ENCODE measurements around the gene IRAG1.

The IRAG1 gene, protein sequence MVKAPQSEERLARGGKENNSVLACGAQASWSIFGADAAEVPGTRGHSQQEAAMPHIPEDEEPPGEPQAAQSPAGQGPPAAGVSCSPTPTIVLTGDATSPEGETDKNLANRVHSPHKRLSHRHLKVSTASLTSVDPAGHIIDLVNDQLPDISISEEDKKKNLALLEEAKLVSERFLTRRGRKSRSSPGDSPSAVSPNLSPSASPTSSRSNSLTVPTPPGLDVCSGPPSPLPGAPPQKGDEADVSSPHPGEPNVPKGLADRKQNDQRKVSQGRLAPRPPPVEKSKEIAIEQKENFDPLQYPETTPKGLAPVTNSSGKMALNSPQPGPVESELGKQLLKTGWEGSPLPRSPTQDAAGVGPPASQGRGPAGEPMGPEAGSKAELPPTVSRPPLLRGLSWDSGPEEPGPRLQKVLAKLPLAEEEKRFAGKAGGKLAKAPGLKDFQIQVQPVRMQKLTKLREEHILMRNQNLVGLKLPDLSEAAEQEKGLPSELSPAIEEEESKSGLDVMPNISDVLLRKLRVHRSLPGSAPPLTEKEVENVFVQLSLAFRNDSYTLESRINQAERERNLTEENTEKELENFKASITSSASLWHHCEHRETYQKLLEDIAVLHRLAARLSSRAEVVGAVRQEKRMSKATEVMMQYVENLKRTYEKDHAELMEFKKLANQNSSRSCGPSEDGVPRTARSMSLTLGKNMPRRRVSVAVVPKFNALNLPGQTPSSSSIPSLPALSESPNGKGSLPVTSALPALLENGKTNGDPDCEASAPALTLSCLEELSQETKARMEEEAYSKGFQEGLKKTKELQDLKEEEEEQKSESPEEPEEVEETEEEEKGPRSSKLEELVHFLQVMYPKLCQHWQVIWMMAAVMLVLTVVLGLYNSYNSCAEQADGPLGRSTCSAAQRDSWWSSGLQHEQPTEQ

DNA sequence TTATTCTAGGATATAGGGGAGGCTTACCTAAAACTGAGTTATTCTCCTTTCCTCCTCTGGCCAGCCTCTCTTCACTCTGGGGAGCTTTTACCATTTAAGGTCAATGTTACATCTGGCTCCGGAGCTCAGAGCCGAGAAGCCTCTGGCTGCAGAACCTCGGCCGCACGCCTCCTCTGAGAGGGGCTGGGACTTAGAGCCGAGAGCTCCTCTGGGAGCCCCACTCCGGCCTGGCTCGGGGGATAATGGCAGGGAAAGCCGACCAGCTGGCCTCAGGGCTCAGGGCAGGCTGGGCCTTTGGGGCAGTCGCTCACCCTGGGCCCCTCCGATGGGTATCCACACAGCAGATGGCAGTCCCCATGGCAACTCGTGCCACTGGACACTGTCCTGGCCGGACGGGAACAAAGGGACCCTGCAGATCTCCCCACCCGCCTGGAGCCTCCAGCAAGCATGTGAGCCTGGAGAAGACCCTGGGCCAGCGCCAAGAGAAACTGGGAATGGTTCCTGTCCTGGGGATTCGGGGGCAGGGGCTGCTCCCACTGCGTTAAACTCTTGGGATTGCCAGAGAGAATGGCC is at the start of gene IRAG1:
TSS of gene IRAG1 (minus strand) at position 247 of the 573 bp plus-strand sequence. CDS start at position 94, 153 bp downstream.
- DNase-seq (ENCODE audit: low read depth in 3 of 3): no peak

- DNase-seq (ENCODE audit: low read depth in 3 of 3): no peak
Measured at GRCh38 chr11:10742460-10743208, 49.1 kb upstream of the IRAG1 start.

DNA sequence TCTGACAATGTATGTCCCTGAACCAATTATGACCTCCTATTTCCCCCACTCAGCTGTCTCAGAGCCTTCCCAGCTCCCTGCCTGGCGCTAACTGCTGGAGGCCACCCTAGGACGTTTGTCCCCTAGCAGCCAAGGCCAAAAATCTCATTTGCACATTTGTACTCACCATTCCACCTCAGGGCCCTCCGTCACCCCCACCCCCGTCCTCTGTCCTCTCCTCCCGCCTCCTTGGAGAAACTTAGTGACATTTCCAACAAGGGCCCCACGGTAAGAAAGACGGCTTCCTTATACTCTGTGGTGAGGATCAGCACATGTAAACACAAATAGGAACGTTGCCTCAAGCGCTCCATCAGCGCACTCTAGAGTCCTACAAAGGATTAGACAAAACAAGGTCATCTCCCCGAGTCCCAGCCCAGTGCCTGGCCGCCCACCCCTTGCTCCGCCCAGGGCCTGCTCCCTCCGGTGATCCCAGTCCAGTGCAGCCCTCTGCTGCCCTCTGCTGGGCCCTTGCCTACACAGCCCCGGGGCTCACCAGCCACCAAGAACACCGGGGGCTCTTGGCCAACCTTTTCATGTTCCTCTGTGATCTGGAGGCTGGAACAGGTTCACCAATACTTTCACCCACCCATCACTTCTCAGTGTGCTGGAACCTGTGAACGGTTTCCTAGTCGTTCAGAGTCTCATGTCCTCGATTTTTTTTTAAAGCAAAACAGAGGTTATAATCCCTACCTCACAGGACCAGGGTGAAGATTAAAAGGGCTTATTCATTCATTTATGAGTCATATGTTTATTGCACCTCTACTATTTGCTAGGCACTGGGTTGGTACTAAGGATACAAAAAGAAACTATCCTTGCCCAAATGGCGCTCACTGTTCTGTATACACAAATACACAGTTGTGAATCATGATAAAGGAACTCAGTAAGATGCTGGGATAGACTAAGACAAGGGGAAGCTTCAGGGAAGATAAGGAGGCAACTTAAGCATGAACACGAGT is 42.2 kb upstream of the IRAG1 start:
- DNase-seq (ENCODE audit: low read depth in 3 of 3): peak; percentile 79 to 88 (median 84)

DNA sequence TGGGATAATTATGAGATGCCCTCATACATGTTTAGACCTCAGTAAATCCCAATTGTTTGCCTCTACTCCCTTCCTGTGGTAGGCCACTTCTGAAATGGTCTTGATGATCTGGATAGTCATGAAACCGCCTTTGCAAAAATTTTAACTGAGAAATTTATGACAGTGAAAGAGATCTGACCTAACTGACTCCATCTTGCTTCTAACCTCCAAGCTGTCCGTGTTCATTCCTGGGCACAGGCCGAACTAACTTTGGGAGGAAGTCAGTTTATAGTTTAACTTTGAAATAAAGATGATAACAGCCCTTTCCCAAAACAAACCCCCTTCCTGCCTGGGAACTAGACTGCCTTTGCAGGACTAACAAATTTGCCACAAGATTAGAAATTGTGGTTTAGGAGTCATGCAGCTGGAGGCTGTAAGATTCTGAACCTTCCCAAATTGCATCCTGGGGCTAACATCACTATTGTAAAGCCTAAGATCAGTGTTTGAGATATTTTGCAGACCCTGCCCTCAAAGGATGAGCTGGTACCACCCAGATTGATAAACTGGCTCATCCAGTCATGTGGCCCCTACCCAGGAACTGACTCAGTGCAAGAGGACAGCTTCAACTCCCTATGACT is 37.6 kb upstream of the IRAG1 start:
- DNase-seq (ENCODE audit: low read depth in 3 of 3): no peak

- no peak for DNase-seq (ENCODE audit: low read depth in 3 of 3)
Measured at GRCh38 chr11:10730151-10730550, 36.6 kb upstream of the IRAG1 start.

DNA sequence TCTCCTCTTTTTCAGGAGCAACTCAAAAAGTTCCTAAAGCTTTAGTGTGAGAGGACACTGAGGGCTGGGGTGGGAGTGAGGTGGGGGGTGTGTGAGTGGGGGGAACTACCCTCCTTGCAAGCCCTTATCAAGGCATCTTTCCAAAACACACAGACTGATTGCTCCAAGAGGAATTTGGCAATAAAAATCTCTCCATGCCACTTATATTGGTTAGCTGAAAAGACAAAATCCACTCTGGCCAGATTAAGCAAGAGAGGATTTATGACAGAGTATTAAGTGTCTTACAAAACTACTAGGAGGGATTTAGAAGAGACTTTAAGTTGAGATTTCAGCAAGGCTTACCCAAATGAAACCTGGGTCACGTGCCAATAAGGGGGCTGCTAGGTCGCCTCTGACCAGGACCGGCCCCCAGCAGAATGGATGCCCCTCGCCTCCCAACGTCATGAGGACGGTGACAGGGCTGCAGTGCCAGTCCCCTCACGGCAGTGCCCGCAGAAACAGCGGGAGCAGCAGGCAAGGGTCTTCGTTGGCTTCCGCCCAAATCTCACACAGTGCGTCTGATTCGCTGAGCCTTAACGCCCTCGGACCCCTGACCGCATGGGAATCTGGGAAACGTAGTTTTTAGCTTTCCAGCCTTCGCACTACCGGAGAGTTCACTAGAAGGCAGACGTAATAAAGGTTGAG is 35.4 kb upstream of the IRAG1 start:
- DNase-seq (ENCODE audit: low read depth in 3 of 3): no peak

DNA sequence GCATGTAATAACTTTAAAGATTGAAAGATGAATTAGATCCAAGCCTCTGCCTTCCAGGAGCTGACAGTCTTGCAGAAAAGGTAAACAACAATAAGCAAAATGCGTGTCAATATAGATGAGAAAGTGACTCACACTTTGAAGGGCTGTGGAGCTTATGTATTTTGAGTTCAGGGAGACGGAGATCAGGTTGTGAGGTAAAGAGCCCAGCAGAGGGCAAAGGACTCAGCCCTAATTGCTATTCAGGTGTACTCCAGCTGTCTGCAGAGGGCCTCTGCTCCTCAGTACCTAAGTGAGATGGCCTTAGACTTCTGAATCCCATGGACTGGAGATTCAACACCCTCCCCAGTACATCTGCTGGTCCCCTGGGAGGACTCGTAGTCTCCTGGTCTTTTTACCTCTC is 34.6 kb upstream of the IRAG1 start:
- no peak for DNase-seq (ENCODE audit: low read depth in 3 of 3)

DNA sequence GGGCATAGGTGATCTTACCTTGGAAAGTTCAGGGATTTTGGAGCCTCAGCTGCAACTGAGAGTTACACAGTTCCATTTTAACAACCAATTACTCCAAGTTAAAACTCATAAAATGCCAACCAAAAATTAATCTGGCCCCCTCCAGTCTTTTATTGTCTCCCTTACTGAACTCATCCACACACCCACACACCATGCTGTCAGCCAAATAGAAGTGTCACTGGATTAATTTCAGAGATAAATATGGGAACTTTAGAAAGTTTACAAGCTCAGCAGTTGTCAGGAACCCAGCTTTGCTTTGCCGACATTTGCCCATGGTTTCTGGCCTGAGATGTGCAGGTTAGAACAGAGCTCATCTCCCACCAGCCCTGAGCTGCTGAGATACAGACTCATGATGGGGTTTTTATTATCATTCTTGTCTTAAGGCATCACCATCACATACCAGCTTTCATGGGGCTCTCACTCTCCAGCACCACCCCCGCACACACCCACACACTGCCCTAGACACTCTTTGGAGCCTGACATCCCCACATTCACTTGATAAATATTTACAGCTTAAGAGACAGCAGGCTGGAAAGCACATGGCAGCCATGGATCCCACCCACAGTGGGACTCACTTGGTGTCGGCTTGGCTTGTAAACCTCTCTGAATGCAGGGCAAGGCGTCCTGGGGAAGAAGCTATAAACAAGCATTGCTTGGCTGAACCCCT is 33.7 kb upstream of the IRAG1 start:
- no peak for DNase-seq (ENCODE audit: low read depth in 3 of 3)

DNA sequence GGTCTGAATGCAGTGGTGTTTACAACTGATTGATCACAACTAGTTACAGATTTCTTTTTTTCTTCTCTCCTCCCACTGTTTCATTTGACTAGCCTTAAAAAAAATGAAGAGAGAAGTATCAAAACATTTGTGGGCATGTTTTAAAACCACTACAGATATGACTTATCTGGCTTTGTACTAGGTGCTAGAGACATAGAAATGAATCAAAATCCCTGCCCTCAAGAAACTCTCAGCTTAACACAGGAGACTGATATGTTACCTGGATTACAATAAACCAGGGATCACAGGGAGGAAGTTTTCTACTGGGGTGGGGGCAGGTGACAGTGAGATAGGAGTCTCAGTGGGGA is 32.3 kb upstream of the IRAG1 start:
- no peak for DNase-seq (ENCODE audit: low read depth in 3 of 3)

DNA sequence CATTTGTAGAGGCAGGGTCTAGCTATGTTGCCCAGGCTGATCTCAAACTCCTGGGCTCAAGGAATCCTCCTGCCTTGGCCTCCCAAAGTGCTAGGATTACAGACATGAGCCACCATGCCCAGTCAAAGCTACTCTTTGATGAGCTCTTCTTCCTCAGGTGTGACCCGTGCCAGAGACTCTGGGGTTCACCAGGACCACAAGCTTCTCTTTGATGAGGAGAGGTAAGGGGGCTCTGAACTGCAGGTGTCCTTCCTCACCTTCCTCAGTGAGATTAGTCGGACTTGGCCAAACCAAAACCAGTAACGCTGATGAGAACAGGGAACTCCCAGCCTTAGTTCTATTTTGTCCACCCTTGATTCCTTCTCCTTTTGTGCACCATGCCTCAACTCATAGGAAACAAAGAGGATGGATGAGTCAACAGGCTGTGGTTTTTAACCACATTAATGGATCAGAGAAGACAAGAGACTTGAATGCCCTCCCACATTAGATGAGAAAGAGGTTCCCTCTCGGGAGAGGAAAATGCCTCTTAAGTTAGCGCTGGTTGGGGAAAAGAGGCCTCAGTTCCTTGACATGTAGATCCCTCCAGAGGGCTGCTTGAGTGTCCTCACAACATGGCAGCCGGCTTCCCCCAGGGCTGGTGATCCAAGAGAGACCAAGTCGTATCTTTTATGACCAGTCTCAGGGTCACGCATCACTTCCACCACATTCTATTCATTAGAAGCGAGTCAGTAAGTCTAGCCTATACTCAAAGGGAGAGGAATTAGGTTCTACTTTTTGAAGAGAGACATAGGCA is 31.8 kb upstream of the IRAG1 start:
- DNase-seq (ENCODE audit: low read depth in 3 of 3): peak in 1 of 3 experiments; percentile 14

DNA sequence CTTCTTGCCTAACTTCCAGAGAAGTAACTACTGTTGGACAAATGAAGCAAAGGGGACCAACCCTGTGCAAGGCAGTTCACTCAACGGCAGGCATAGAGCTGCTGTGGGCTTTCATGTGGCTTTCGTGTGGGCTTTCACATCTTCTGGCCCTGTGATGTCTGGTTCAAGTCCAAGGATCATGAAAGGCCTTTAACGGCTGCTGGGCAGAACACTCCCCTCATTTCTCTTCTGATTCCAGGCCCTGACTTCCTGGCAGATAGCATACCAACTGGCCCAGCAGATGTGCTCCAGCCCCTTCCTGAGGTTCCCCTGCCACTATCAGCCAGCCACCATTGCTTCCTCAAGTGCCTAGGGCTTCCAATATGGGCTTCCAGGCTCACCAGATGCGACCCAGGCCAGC is 28.8 kb upstream of the IRAG1 start:
- DNase-seq (ENCODE audit: low read depth in 3 of 3): no peak

DNA sequence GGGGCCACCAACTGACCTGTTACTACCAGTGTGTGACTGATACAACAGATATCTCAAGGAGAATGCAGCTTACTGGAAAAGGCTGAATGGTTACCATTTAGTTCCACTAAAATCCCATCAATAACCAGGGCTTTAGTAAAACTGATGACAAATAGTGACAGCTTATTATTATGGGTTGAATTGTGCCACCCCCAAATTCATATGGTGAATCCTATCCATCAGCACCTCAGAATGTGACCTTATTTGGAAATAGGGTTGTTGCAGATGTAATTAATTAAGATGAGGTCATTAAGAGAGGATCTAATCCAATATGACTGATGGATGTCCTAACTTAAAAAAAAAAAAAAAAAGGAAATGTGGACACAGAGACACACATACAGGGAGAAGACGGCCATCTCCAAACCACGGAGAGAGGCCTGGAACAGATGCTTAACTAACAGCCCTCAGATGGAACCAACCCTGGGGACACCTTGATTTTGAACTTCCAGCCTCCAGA is 27.4 kb upstream of the IRAG1 start:
- no peak for DNase-seq (ENCODE audit: low read depth in 3 of 3)

- no peak for DNase-seq (ENCODE audit: low read depth in 3 of 3)
Measured at GRCh38 chr11:10719616-10720015, 26.1 kb upstream of the IRAG1 start.

- DNase-seq (ENCODE audit: low read depth in 3 of 3): no peak
Measured at GRCh38 chr11:10716543-10717259, 23.1 kb upstream of the IRAG1 start.

GRCh38 chr11:10716122-10716521 is 22.6 kb upstream of the IRAG1 start:
- no peak for DNase-seq (ENCODE audit: low read depth in 3 of 3)

- no peak for DNase-seq (ENCODE audit: low read depth in 3 of 3)
Measured at GRCh38 chr11:10715571-10715970, 22.0 kb upstream of the IRAG1 start.

All from stimulated activated CD4-positive, alpha-beta T cell treated with anti-CD3 and anti-CD28 coated beads, TNF-alpha, amount 100 ng/mL, for 24 hours (primary cell).